ENCODE measurements around the gene TGFBI.

TGFBI gene

GRCh38 chr5:135998889-135999288 is 29.9 kb upstream of the TGFBI start:
- H2BK12ac ChIP-seq (ENCODE audit: low read length): no peak overlapping the region
- peaks cover 0 to 3% of the 10 kb centered on the region in 2 donors for H3K4me1 ChIP-seq (ENCODE audit: control insufficient read depth in 2 of 2, insufficient read depth in 1 of 2, low read depth in 1 of 2, low read length in 2 of 2)
- no peak overlapping the region for H2AK5ac ChIP-seq (ENCODE audit: low read depth, low read length)
- no peak overlapping the region for H2AFZ ChIP-seq (ENCODE audit: low read length)
- no peak overlapping the region for H4K91ac ChIP-seq (ENCODE audit: low read depth, low read length, poor library complexity)
- no peak overlapping the region for H3K14ac ChIP-seq (ENCODE audit: low read length)
- DNase-seq (ENCODE audit: low spot score): no peak
- no peak overlapping the region for H3K4ac ChIP-seq (ENCODE audit: low read length)
- no peak overlapping the region for H3K4me2 ChIP-seq (ENCODE audit: insufficient read depth, low read length, poor library complexity, severe bottlenecking)
- peaks cover 0 to 7% (median 0%) of the 10 kb centered on the region in 3 experiments for H3K27me3 ChIP-seq (ENCODE audit: control insufficient read depth in 3 of 3, insufficient read depth in 3 of 3, low read depth in 1 of 3, low read length in 3 of 3)
- no peak overlapping the region for H4K8ac ChIP-seq (ENCODE audit: low read depth, low read length)
- H2BK5ac ChIP-seq (ENCODE audit: low read length): no peak overlapping the region
- H3K27ac ChIP-seq (replicated peaks; ENCODE audit: low read length): no peak overlapping the region
- WGBS, 2 donors (ENCODE audit: extremely low coverage in 2 of 2, insufficient read length in 2 of 2, insufficient replicate concordance in 1 of 2): no CpG with 5 or more reads among the region's 6 CpGs
- no peak overlapping the region for H2BK120ac ChIP-seq (ENCODE audit: low read depth, low read length)
- no peaks in the 10 kb centered on the region for H3K9me3 ChIP-seq (replicated peaks in 1 of 2; ENCODE audit: control insufficient read depth in 2 of 2, insufficient read depth in 1 of 2, low read depth in 1 of 2, low read length in 2 of 2)
- H3K4me3 ChIP-seq (ENCODE audit: low read length in 2 of 2): no peak overlapping the region
- no peaks in the 10 kb centered on the region for H3K36me3 ChIP-seq (replicated peaks in 1 of 2; ENCODE audit: control insufficient read depth in 2 of 2, insufficient read depth in 2 of 2, low read length in 2 of 2)
- H3K18ac ChIP-seq (ENCODE audit: low read length): no peak overlapping the region
- no peak overlapping the region for H2BK15ac ChIP-seq (ENCODE audit: low read length)
- no peak overlapping the region for H3K23ac ChIP-seq (ENCODE audit: low read depth, low read length, poor library complexity)
- no peak overlapping the region for H3K9ac ChIP-seq (ENCODE audit: low read depth, low read length, poor library complexity)
- H3K79me1 ChIP-seq (ENCODE audit: low read depth, low read length): no peaks in the 10 kb centered on the region

GRCh38 chr5:135999406-136000139 is 29.2 kb upstream of the TGFBI start:
- H2BK15ac ChIP-seq (ENCODE audit: low read length): no peak overlapping the region
- no peak overlapping the region for H2AK5ac ChIP-seq (ENCODE audit: low read depth, low read length)
- no peak overlapping the region for H3K4me2 ChIP-seq (ENCODE audit: insufficient read depth, low read length, poor library complexity, severe bottlenecking)
- H3K4me1 ChIP-seq (ENCODE audit: control insufficient read depth in 2 of 2, insufficient read depth in 1 of 2, low read depth in 1 of 2, low read length in 2 of 2): peaks cover 0 to 3% of the 10 kb centered on the region in 2 donors
- peaks cover 0 to 7% (median 0%) of the 10 kb centered on the region in 3 experiments for H3K27me3 ChIP-seq (ENCODE audit: control insufficient read depth in 3 of 3, insufficient read depth in 3 of 3, low read depth in 1 of 3, low read length in 3 of 3)
- no peaks in the 10 kb centered on the region for H3K9me3 ChIP-seq (replicated peaks in 1 of 2; ENCODE audit: control insufficient read depth in 2 of 2, insufficient read depth in 1 of 2, low read depth in 1 of 2, low read length in 2 of 2)
- H2BK120ac ChIP-seq (ENCODE audit: low read depth, low read length): no peak overlapping the region
- no peak overlapping the region for H2AFZ ChIP-seq (ENCODE audit: low read length)
- no peak overlapping the region for H3K23ac ChIP-seq (ENCODE audit: low read depth, low read length, poor library complexity)
- no peak overlapping the region for H3K27ac ChIP-seq (replicated peaks; ENCODE audit: low read length)
- no peaks in the 10 kb centered on the region for H3K79me1 ChIP-seq (ENCODE audit: low read depth, low read length)
- no peak overlapping the region for H3K14ac ChIP-seq (ENCODE audit: low read length)
- no peak overlapping the region for H3K18ac ChIP-seq (ENCODE audit: low read length)
- no CpG with 5 or more reads among the region's 8 CpGs for WGBS, 2 donors (ENCODE audit: extremely low coverage in 2 of 2, insufficient read length in 2 of 2, insufficient replicate concordance in 1 of 2)
- no peak overlapping the region for H2BK5ac ChIP-seq (ENCODE audit: low read length)
- no peak overlapping the region for H4K91ac ChIP-seq (ENCODE audit: low read depth, low read length, poor library complexity)
- H3K9ac ChIP-seq (ENCODE audit: low read depth, low read length, poor library complexity): no peak overlapping the region
- H3K36me3 ChIP-seq (replicated peaks in 1 of 2; ENCODE audit: control insufficient read depth in 2 of 2, insufficient read depth in 2 of 2, low read length in 2 of 2): no peaks in the 10 kb centered on the region
- H3K4ac ChIP-seq (ENCODE audit: low read length): no peak overlapping the region
- H4K8ac ChIP-seq (ENCODE audit: low read depth, low read length): no peak overlapping the region
- no peak overlapping the region for H3K4me3 ChIP-seq (ENCODE audit: low read length in 2 of 2)
- DNase-seq (ENCODE audit: low spot score): no peak
- no peak overlapping the region for H2BK12ac ChIP-seq (ENCODE audit: low read length)

- no peak overlapping the region for H4K91ac ChIP-seq (ENCODE audit: low read depth, low read length, poor library complexity)
- no peak overlapping the region for H3K9ac ChIP-seq (ENCODE audit: low read depth, low read length, poor library complexity)
- H2BK120ac ChIP-seq (ENCODE audit: low read depth, low read length): no peak overlapping the region
- H2BK5ac ChIP-seq (ENCODE audit: low read length): no peak overlapping the region
- no peaks in the 10 kb centered on the region for H3K9me3 ChIP-seq (replicated peaks in 1 of 2; ENCODE audit: control insufficient read depth in 2 of 2, insufficient read depth in 1 of 2, low read depth in 1 of 2, low read length in 2 of 2)
- no peak overlapping the region for H3K4me2 ChIP-seq (ENCODE audit: insufficient read depth, low read length, poor library complexity, severe bottlenecking)
- H3K27ac ChIP-seq (replicated peaks; ENCODE audit: low read length): no peak overlapping the region
- no peak overlapping the region for H2AFZ ChIP-seq (ENCODE audit: low read length)
- no peak overlapping the region for H4K8ac ChIP-seq (ENCODE audit: low read depth, low read length)
- no peaks in the 10 kb centered on the region for H3K79me1 ChIP-seq (ENCODE audit: low read depth, low read length)
- no peak overlapping the region for H3K18ac ChIP-seq (ENCODE audit: low read length)
- H3K4me1 ChIP-seq (ENCODE audit: control insufficient read depth in 2 of 2, insufficient read depth in 1 of 2, low read depth in 1 of 2, low read length in 2 of 2): peaks cover 0 to 3% of the 10 kb centered on the region in 2 donors
- H3K27me3 ChIP-seq (ENCODE audit: control insufficient read depth in 3 of 3, insufficient read depth in 3 of 3, low read depth in 1 of 3, low read length in 3 of 3): peaks cover 0 to 7% (median 0%) of the 10 kb centered on the region in 3 experiments
- no peak overlapping the region for H3K4me3 ChIP-seq (ENCODE audit: low read length in 2 of 2)
- no CpG with 5 or more reads among the region's 2 CpGs for WGBS, 2 donors (ENCODE audit: extremely low coverage in 2 of 2, insufficient read length in 2 of 2, insufficient replicate concordance in 1 of 2)
- DNase-seq (ENCODE audit: low spot score): no peak
- no peak overlapping the region for H2BK15ac ChIP-seq (ENCODE audit: low read length)
- no peaks in the 10 kb centered on the region for H3K36me3 ChIP-seq (replicated peaks in 1 of 2; ENCODE audit: control insufficient read depth in 2 of 2, insufficient read depth in 2 of 2, low read length in 2 of 2)
- no peak overlapping the region for H3K4ac ChIP-seq (ENCODE audit: low read length)
- no peak overlapping the region for H2AK5ac ChIP-seq (ENCODE audit: low read depth, low read length)
- no peak overlapping the region for H3K14ac ChIP-seq (ENCODE audit: low read length)
- no peak overlapping the region for H2BK12ac ChIP-seq (ENCODE audit: low read length)
- H3K23ac ChIP-seq (ENCODE audit: low read depth, low read length, poor library complexity): no peak overlapping the region
Measured at GRCh38 chr5:136000147-136000546, 28.6 kb upstream of the TGFBI start.

- Histone ChIP-seq H3K4me1 (ENCODE audit: control insufficient read depth in 2 of 2, insufficient read depth in 1 of 2, low read depth in 1 of 2, low read length in 2 of 2) (peaks cover 0 to 3% of the 10 kb centered on the region in 2 donors), H3K9ac (ENCODE audit: low read depth, low read length, poor library complexity) (no peak overlapping the region)
Measured at GRCh38 chr5:136000932-136001331, 27.9 kb upstream of the TGFBI start.

More at GRCh38 chr5:136000932-136001331, 27.9 kb upstream of the TGFBI start:
- Histone ChIP-seq H3K18ac (ENCODE audit: low read length) (no peak overlapping the region), H3K23ac (ENCODE audit: low read depth, low read length, poor library complexity) (no peak overlapping the region), H2BK120ac (ENCODE audit: low read depth, low read length) (no peak overlapping the region), H3K4me3 (ENCODE audit: low read length in 2 of 2) (no peak overlapping the region), H3K14ac (ENCODE audit: low read length) (no peak overlapping the region), H3K9me3 (replicated peaks in 1 of 2; ENCODE audit: control insufficient read depth in 2 of 2, insufficient read depth in 1 of 2, low read depth in 1 of 2, low read length in 2 of 2) (no peaks in the 10 kb centered on the region), H4K91ac (ENCODE audit: low read depth, low read length, poor library complexity) (no peak overlapping the region), H3K4ac (ENCODE audit: low read length) (no peak overlapping the region), H3K27me3 (ENCODE audit: control insufficient read depth in 3 of 3, insufficient read depth in 3 of 3, low read depth in 1 of 3, low read length in 3 of 3) (peaks cover 0 to 10% (median 0%) of the 10 kb centered on the region in 3 experiments), H3K36me3 (replicated peaks in 1 of 2; ENCODE audit: control insufficient read depth in 2 of 2, insufficient read depth in 2 of 2, low read length in 2 of 2) (no peaks in the 10 kb centered on the region), H2BK12ac (ENCODE audit: low read length) (no peak overlapping the region), H2BK15ac (ENCODE audit: low read length) (no peak overlapping the region), H4K8ac (ENCODE audit: low read depth, low read length) (no peak overlapping the region), H3K79me1 (ENCODE audit: low read depth, low read length) (no peaks in the 10 kb centered on the region), H3K27ac (replicated peaks; ENCODE audit: low read length) (no peak overlapping the region), H2AFZ (ENCODE audit: low read length) (no peak overlapping the region), H2AK5ac (ENCODE audit: low read depth, low read length) (no peak overlapping the region), H3K4me2 (ENCODE audit: insufficient read depth, low read length, poor library complexity, severe bottlenecking) (no peak overlapping the region), H2BK5ac (ENCODE audit: low read length) (no peak overlapping the region)
- DNase-seq (ENCODE audit: low spot score): no peak
- WGBS, 2 donors (ENCODE audit: extremely low coverage in 2 of 2, insufficient read length in 2 of 2, insufficient replicate concordance in 1 of 2): no CpG with 5 or more reads among the region's 3 CpGs
